Activated effector memory CD4-positive, alpha-beta T cell treated with Interleukin-2 at 50 U/mL for 16 hours (primary cell): Measurements from ENCODE around the gene ANO5.

Source experiments
- DNase-seq: peaks from one replicate; pipeline ENCODE4 v3.0.0-alpha.2; 2020

The ANO5 gene

GRCh38 chr11:22192642-22193347, at the start of gene ANO5:
ANO5 (plus strand) TSS chr11:22193085; CDS start chr11:22193493, 408 bp downstream.
- DNase-seq, result no peak

GRCh38 chr11:22151649-22152197, 41.2 kb upstream of the ANO5 start:
- no peak for DNase-seq

GRCh38 chr11:22157531-22157930, 35.4 kb upstream of the ANO5 start:
- DNase-seq, result no peak

GRCh38 chr11:22161489-22161888, 31.4 kb upstream of the ANO5 start:
- DNase-seq, result no peak

GRCh38 chr11:22162756-22163155, 30.1 kb upstream of the ANO5 start:
- no peak for DNase-seq

- no peak for DNase-seq
These were observed 29.5 kb upstream of the ANO5 start for GRCh38 chr11:22163394-22163797.

GRCh38 chr11:22165087-22165486, 27.8 kb upstream of the ANO5 start:
- no peak for DNase-seq

GRCh38 chr11:22165759-22166513, 26.9 kb upstream of the ANO5 start:
- DNase-seq, result no peak

- no peak for DNase-seq
These were observed 23.1 kb upstream of the ANO5 start for GRCh38 chr11:22169833-22170232.

- DNase-seq, result no peak
These were observed 19.4 kb upstream of the ANO5 start for GRCh38 chr11:22173532-22173931.

GRCh38 chr11:22177186-22177585, 15.7 kb upstream of the ANO5 start:
- DNase-seq, result no peak

- DNase-seq, result no peak
These were observed 13.3 kb upstream of the ANO5 start for GRCh38 chr11:22179626-22180025.

GRCh38 chr11:22180131-22180530, 12.8 kb upstream of the ANO5 start:
- DNase-seq, result no peak

- no peak for DNase-seq
These were observed 3.2 kb upstream of the ANO5 start for GRCh38 chr11:22189660-22190059.

- no peak for DNase-seq
These were observed 1.9 kb upstream of the ANO5 start for GRCh38 chr11:22190827-22191463.

GRCh38 chr11:22192289-22192641, 620 bp upstream of the ANO5 start:
- DNase-seq, result no peak

- no peak for DNase-seq
These were observed 615 bp downstream of the ANO5 start for GRCh38 chr11:22193348-22194051.

GRCh38 chr11:22194306-22194705, 1.4 kb downstream of the ANO5 start:
- no peak for DNase-seq

- no peak for DNase-seq
These were observed 2.0 kb downstream of the ANO5 start for GRCh38 chr11:22194907-22195306.

- DNase-seq, result no peak
These were observed 4.5 kb downstream of the ANO5 start for GRCh38 chr11:22197139-22198005.

- DNase-seq, result no peak
These were observed 6.4 kb downstream of the ANO5 start for GRCh38 chr11:22199243-22199642.

- no peak for DNase-seq
These were observed 10.4 kb downstream of the ANO5 start for GRCh38 chr11:22203281-22203680.
